Measurements from ENCODE around the gene ANGEL1. TPM values are rescaled to one million over a fixed set of nuclear protein-coding genes. Genes with fewer than 3 reads are reported as not detected.
A peak's percentile ranks its signal among the peaks of the same experiment; 100 is the strongest.

ANGEL1 gene
- total and polyA plus RNA-seq, 4 donors, result 5.2 to 15.9 (median 9.6) TPM

GRCh38 chr14:76763096-76764041, 49.3 kb downstream of the ANGEL1 start:
- no peaks in the 10 kb centered on the region for H3K36me3 ChIP-seq (ENCODE audit: control insufficient read depth in 4 of 4, insufficient read depth in 3 of 4, low read depth in 1 of 4, low read length in 3 of 4)
- H3K9me3 ChIP-seq (ENCODE audit: control insufficient read depth in 4 of 4, low read length in 3 of 4), result no peaks in the 10 kb centered on the region
- H3K4me1 ChIP-seq (ENCODE audit: control insufficient read depth in 4 of 4, insufficient read depth in 4 of 4, low read length in 3 of 4), result peaks cover 3 to 24% (median 9%) of the 10 kb centered on the region in 4 donors
- TF ChIP-seq YY1 (IDR thresholded peaks at IDR 0.05) (no peak), RXRA (IDR thresholded peaks at IDR 0.05) (no peak), FOXA1 (IDR thresholded peaks at IDR 0.05) (no peak), HNF4G (IDR thresholded peaks at IDR 0.05) (no peak), JUND (IDR thresholded peaks at IDR 0.05) (no peak), CTCF (IDR thresholded peaks at IDR 0.05; ENCODE audit: low read depth, low read length, missing input control) (no peak), NR2F2 (IDR thresholded peaks at IDR 0.05) (no peak), TAF1 (conservative IDR thresholded peaks at IDR 0.05) (no peak), GABPA (IDR thresholded peaks at IDR 0.05 in 1 of 2, conservative IDR thresholded peaks at IDR 0.05 in 1 of 2) (no peak), EGR1 (IDR thresholded peaks at IDR 0.05; ENCODE audit: low read depth in 2 of 2) (no peak), FOXA2 (IDR thresholded peaks at IDR 0.05) (no peak), HNF4A (conservative IDR thresholded peaks at IDR 0.05) (no peak), SP1 (IDR thresholded peaks at IDR 0.05) (no peak), RAD21 (IDR thresholded peaks at IDR 0.05) (no peak)
- TF ChIP-seq, protein P1, sequence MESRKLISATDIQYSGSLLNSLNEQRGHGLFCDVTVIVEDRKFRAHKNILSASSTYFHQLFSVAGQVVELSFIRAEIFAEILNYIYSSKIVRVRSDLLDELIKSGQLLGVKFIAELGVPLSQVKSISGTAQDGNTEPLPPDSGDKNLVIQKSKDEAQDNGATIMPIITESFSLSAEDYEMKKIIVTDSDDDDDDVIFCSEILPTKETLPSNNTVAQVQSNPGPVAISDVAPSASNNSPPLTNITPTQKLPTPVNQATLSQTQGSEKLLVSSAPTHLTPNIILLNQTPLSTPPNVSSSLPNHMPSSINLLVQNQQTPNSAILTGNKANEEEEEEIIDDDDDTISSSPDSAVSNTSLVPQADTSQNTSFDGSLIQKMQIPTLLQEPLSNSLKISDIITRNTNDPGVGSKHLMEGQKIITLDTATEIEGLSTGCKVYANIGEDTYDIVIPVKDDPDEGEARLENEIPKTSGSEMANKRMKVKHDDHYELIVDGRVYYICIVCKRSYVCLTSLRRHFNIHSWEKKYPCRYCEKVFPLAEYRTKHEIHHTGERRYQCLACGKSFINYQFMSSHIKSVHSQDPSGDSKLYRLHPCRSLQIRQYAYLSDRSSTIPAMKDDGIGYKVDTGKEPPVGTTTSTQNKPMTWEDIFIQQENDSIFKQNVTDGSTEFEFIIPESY (IDR thresholded peaks at IDR 0.05), result no peak
- TF ChIP-seq, protein P2, sequence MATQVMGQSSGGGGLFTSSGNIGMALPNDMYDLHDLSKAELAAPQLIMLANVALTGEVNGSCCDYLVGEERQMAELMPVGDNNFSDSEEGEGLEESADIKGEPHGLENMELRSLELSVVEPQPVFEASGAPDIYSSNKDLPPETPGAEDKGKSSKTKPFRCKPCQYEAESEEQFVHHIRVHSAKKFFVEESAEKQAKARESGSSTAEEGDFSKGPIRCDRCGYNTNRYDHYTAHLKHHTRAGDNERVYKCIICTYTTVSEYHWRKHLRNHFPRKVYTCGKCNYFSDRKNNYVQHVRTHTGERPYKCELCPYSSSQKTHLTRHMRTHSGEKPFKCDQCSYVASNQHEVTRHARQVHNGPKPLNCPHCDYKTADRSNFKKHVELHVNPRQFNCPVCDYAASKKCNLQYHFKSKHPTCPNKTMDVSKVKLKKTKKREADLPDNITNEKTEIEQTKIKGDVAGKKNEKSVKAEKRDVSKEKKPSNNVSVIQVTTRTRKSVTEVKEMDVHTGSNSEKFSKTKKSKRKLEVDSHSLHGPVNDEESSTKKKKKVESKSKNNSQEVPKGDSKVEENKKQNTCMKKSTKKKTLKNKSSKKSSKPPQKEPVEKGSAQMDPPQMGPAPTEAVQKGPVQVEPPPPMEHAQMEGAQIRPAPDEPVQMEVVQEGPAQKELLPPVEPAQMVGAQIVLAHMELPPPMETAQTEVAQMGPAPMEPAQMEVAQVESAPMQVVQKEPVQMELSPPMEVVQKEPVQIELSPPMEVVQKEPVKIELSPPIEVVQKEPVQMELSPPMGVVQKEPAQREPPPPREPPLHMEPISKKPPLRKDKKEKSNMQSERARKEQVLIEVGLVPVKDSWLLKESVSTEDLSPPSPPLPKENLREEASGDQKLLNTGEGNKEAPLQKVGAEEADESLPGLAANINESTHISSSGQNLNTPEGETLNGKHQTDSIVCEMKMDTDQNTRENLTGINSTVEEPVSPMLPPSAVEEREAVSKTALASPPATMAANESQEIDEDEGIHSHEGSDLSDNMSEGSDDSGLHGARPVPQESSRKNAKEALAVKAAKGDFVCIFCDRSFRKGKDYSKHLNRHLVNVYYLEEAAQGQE (IDR thresholded peaks at IDR 0.05), result no peak
- TF ChIP-seq, protein P3, sequence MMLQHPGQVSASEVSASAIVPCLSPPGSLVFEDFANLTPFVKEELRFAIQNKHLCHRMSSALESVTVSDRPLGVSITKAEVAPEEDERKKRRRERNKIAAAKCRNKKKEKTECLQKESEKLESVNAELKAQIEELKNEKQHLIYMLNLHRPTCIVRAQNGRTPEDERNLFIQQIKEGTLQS (IDR thresholded peaks at IDR 0.05), result no peak
- TF ChIP-seq, protein P4, sequence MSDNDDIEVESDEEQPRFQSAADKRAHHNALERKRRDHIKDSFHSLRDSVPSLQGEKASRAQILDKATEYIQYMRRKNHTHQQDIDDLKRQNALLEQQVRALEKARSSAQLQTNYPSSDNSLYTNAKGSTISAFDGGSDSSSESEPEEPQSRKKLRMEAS (IDR thresholded peaks at IDR 0.05), result no peak
- peaks cover 0 to 3% (median 3%) of the 10 kb centered on the region in 4 donors for H3K27me3 ChIP-seq (ENCODE audit: control insufficient read depth in 4 of 4, insufficient read depth in 4 of 4, low read length in 3 of 4)
- 59% methylated on average over 14 of the region's 14 CpGs for WGBS
- H3K27ac ChIP-seq (ENCODE audit: low read depth in 1 of 2, low read length in 2 of 2), result peak overlapping the region in 1 of 2 donors; percentile 22
- peak; percentile 2 for DNase-seq (ENCODE audit: low spot score)
- peak overlapping the region in 2 of 3 donors; percentile 71 to 77 for H3K4me3 ChIP-seq (ENCODE audit: low read depth in 1 of 3, low read length in 3 of 3)
- H3K9ac ChIP-seq (ENCODE audit: low read depth in 1 of 2, low read length in 2 of 2), result peak overlapping the region in 1 of 2 donors; percentile 14

All from liver (tissue), 9 donors.